DMS114 treated with DMSO at 0.1 percent for 48 hours (cell line): Measurements from ENCODE around the gene PUS1.
"Not testable (repeated sequence)": the region's sequence is repeated elsewhere in the genome, so short reads cannot be mapped to it uniquely, and the experiment has no call there.

Experiments
- DNase-seq: peaks from one replicate; lab custom pipeline; 2025; ENCODE audit not compliant: unreplicated experiment; lab: John Stamatoyannopoulos, UW

Gene PUS1

DNA sequence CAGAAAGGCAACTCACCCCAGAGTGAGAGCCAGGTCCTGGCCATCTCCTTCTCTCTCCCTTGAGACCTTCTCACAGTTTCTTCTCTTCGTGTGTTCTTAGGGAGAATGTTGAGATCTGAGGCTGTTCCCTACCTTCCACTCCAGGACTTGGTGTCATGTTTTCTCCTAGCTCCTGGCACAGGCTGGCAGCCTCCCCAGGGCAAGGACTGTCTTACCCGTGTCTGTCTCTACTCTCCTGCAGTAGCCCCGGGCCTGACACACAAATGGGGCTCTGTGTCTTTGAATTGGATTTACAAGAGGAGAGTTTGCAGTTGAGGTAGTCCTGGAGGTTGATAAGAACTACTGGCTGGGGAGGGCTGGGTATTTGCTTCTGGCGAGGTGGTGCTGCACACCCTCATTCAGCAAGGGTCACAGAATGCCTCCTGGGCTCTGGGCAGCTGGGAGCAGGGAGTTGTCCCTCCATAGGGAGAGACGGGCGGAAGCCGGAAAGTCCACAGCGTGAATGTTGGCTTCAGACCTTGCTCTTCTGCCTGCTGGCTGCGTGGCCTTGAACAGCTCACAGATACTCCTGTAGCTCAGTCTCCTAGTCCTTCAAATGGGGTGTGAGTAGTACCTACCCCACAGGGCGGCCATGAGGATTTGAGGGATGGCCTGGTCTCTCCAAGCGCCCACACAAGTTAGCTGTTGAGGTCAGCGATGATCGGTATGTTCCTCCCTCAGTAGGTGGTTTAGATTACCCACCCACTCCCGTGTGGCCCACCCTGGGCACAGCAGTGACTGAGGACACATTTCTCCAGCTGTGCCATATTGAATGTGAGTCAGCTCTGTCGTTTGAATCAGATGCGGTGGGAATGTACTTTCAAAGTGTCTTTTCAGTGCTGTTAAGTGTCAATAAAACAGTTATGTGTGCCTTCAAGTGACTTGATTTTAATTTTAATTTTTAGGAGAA, 30.8 kb downstream of the PUS1 start:
- DNase-seq, result no peak

DNA sequence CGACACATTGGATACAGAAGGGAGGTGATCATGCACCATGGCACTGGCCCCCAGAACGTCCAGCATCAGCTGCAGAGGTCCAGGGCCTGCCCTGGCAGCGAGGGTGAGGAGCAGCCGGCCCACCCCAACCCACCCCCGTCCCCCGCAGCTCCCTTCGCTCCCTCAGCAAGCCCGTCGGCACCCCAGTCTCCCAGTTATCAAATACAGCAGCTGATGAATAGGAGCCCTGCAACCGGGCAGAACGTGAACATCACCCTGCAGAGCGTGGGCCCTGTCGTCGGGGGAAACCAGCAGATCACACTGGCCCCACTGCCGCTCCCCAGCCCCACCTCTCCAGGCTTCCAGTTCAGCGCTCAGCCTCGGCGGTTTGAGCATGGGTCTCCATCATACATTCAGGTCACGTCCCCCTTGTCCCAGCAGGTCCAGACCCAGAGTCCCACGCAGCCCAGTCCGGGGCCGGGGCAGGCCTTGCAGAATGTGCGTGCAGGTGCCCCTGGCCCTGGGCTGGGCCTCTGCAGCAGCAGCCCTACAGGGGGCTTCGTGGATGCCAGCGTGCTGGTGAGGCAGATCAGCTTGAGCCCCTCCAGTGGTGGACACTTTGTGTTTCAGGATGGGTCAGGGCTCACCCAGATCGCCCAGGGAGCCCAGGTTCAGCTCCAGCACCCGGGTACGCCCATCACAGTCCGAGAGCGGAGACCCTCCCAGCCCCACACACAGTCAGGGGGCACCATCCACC, 31.7 kb downstream of the PUS1 start:
- not testable (repeated sequence) for DNase-seq

DNA sequence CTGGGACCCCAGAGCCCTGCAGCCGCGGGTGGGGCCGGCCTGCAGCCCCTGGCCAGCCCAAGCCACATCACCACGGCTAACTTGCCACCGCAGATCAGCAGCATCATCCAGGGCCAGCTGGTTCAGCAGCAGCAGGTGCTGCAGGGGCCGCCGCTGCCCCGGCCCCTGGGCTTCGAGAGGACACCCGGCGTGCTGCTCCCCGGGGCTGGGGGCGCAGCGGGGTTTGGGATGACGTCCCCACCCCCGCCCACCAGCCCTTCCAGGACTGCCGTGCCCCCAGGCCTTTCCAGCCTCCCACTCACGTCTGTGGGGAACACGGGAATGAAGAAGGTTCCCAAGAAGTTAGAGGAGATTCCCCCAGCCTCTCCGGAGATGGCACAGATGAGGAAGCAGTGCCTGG, 32.3 kb downstream of the PUS1 start:
- DNase-seq, result not testable (repeated sequence)

DNA sequence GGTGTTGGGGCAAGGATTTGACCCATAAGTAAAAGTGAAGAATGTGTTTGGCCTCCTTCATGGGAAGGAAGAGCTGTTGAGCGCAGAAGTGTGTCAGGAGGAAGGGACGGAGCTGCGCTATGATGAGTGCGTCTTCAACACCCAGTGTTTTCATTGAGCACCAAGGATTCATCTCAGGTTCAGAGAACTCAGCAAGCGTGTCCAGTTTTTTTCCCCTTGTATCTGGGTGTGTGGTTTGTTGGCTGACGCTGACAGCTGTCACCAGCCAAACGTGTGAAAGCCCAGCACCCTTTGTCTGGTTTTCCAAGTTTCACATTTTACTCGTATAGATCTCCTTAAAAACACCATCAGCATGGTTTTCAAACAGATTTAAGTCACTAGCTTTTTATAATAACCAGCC, 33.0 kb downstream of the PUS1 start:
- DNase-seq, result no peak

DNA sequence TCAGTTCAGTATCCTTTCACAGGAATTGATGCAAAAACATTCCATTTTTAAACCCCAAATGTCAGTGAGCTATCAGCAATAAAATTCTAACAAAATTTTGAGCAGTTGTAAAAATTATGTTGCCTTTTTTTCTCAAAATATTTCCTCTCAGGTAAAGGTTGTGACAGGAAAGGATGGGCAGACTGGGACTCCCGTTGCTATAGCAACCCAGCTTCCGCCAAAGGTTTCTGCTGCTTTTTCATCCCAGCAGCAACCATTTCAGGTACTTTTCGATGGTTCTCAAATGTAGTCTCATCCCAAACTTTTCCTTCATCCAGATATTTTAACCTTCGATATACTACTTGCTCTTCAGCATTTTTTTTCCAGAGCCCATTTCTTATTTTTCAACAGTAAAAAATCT, 34.3 kb downstream of the PUS1 start:
- no peak for DNase-seq

DNA sequence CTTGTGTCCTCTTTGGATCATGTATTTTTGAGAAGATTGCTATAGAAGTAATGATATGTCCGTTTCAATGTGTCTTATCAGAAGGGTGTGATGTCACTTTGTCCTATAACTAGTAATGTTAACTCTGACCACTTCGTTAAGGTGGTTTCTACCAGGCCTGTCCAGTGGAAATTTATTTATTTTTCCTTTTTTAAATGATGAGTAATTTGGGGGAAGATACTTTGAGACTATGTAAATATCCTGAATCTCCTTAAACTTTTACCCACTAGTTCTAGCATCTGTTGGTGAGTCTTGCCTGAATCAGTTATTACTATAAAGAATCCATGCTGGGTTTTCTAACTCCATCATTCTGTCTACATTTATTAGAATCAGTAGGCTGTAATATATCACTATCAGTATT, 36.0 kb downstream of the PUS1 start:
- no peak for DNase-seq

DNA sequence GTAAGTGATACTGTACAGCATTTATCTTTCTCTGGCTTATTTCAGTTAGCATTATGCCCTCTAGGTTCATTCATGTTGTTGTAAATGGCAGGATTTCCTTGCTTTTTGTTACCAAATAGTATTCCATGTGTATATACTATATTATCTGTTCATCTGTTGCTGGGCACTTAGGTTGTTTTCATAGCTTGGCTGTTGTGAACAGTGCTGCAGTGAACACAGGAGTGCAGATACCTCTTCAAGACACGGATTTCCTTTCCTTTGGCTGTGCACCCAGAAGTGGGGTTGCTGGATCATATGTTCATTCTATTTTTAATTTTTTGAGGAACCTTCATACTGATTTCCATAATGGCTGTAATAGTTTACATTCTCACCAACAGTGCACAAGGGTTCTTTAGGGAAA, 42.1 kb downstream of the PUS1 start:
- DNase-seq, result no peak

DNA sequence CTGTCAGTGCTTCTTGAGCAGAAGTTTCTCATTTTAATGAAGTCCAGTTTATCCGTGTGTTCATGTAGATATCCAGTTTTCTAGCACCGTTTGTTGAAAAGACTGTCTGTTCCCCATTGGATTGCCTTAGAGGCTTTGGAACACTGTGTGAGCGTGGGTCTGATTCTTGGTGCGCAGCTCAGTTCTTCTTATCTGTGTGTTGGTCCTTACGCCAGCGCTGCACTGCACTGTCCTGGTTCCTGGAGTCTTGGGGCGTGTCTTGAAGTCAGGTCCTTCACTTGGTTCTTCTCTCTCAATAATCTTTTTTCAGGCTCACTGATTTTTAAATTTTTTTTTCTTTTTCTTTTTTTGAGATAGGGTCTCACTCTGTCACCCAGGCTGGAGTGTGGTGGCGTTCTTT, 46.2 kb downstream of the PUS1 start:
- no peak for DNase-seq

DNA sequence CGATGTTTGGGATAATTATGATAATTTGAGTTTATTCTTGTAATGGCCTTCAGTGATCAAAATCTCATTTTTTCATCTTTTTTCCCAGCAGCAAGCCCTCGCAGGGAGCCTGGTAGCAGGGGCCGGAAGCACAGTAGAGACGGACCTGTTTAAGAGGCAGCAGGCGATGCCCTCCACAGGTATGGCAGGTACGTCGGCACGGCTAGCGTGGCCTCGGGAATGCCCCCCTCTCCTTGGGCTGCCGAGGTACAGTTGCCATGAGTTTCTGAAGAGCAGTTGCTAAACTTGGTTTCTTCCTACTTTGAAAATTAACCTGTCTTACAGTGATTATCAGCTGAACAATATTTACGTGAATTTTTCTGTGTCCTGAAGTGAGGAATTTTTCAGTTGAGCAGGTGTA, 50.5 kb downstream of the PUS1 start:
- DNase-seq, result no peak

DNA sequence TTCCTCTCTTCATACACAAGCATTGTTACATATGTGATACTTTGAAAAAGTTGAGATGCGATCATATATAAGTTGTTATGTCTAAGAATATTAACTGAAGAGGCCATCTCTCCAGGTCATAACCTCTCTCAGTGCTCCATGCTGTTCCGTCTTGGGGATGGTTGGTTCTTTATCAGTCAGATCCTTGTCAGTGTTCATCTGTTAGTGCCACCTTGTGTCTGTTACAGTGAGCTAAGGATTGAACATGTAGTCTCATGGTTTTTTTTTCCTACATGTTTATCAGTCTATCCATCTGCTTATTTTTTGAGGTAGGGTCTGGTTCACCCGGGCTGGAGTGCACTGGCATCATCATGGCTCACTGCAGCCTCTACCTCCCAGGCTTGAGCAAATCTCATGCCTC, 51.2 kb downstream of the PUS1 start:
- no peak for DNase-seq

DNA sequence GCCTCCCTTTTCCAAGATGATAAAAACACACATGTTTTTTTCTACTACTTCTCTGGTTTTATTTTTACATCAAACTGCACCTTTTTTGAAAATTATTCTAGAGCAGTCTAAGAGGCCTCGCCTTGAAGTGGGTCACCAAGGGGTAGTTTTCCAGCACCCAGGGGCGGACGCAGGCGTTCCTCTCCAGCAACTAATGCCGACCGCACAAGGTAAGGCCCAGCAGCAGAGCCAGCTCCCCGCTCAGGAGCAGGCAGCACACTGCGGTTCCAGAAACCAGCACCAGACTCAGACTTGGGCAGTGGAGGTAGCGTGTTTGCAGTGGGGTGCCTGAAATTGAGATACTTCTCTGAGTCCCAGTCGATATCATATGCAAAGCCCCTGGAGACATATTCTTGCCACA, 52.3 kb downstream of the PUS1 start:
- DNase-seq, result no peak

DNA sequence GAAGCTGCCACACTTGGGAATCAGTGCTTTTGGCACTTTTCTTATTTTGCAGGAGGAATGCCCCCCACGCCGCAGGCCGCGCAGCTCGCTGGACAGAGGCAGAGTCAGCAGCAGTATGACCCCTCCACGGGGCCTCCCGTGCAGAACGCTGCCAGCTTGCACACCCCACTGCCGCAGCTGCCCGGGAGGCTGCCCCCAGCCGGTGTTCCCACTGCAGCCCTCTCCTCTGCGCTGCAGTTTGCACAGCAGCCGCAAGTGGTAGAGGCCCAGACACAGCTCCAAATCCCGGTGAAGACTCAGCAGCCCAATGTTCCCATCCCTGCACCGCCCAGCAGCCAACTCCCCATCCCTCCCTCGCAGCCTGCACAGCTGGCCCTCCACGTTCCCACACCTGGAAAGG, 53.0 kb downstream of the PUS1 start:
- no peak for DNase-seq

DNA sequence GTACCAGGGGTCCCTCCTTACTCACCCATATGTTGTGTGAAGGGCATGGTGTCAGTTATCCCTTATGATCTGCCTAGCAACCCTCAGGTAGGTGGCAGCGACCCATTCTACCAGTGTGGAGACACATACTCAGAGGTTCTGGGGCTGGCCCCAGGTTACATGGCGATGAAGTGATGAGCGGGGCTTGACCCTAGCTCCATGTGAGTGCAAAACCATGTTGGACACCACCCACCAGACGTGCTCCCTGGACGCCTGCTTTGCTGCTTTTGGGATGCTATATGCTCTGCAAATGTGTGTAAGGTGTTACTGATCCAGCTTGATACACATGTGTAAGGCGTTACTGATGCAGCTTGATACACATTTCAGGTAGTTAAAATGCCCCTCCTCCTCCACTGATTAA, 54.0 kb downstream of the PUS1 start:
- DNase-seq, result no peak

DNA sequence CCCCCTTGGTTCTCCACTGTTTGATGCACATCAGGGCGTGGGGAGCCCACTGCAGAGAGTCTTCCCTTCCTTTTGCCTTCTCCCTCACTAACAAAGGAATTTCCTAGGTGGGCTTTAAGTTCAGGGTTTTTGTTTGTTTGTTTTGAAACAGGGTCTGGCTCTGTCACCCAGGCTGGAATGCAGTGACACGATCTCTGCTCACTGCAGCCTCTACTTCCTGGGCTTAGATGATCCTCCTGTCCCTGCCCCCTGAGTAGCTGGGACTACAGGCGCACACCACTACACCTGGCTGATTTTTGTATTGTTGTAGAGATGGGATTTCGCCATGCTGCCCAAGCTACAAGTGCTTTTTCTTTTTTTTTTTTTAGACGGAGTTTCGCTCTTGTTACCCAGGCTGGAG, 54.5 kb downstream of the PUS1 start:
- no peak for DNase-seq

DNA sequence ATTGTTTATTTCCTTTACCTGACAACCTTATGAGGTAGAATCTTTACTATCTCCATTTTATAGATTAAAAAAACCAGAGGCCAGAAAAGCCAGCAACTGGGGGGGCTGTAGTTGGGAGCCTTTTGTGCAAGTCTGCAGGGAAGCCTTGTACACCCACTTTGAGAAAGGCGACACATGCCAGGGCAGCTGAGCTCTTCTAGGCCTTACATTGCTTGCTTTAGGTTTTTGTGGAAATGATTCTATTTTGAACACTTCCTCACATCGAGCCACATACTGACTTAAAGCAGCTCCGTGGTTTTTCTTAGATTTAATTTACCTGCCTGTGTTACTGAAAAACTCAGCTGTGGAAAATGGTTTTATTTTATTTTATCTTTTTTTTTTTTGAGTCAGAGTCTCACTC, 55.3 kb downstream of the PUS1 start:
- no peak for DNase-seq

DNA sequence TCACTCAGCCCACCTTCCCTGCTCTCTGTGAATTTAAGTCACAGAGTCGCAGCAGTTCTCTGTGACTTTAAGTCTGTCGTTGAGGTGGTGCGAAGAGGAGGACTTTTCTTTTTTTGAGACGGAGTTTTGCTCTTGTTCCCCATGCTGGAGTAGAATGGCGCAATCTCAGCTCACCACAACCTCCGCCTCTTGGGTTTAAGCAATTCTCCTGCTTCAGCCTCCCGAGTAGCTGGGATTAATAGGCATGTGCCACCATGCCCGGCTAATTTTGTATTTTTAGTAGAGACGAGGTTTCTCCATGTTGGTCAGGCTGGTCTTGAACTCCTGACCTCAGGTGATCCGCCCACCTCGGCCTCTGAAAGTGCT, 56.4 kb downstream of the PUS1 start:
- not testable (repeated sequence) for DNase-seq

DNA sequence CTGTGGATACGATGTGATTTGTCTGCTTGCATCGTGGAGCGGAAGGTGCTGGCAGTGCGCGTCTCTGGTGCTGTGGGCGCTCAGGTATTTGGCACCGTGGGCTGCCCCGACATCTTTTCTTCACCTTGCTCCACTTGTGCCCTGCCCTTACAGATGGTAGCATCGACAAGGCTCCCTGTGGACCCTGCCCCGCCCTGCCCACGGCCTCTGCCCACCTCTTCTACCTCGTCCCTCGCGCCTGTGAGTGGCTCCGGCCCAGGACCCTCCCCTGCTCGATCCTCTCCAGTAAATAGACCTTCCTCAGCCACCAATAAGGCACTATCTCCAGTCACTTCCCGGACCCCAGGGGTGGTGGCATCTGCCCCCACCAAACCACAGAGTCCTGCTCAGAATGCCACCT, 57.3 kb downstream of the PUS1 start:
- DNase-seq, result no peak

DNA sequence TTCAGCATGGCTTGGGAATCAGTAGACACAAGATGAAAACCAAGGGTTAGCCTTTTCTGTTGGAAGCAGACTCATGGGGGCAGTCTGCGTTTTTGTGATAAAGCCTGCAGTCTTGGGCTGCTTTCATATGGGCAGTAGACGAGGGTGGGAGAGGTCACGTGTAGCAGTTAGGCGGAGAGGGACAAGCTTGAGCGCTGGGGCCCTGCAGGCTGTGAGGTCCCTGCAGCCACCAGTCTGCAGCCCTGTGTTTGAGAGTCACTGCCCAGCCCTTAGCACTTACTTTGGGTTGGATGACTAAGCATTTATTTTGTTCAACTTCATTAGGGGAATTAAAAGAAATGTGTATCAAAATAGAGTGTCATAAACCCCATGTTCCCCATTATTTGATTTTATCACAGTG, 57.8 kb downstream of the PUS1 start:
- no peak for DNase-seq

DNA sequence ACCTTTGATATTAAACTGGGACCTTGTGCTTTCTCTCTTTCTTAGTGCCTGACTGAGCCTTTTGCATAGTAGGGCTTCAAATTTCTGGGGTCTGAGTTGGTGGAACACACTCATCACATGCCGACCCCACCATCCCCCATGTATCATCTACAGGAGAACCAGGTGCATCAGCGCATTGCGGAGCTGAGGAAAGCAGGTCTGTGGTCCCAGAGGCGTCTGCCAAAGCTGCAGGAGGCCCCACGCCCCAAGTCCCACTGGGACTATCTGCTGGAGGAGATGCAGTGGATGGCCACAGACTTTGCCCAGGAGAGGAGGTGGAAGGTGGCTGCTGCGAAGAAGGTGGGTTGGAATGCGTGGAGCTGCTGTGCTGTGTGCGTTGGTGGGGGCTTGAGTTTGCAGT, 58.5 kb downstream of the PUS1 start:
- no peak for DNase-seq

DNA sequence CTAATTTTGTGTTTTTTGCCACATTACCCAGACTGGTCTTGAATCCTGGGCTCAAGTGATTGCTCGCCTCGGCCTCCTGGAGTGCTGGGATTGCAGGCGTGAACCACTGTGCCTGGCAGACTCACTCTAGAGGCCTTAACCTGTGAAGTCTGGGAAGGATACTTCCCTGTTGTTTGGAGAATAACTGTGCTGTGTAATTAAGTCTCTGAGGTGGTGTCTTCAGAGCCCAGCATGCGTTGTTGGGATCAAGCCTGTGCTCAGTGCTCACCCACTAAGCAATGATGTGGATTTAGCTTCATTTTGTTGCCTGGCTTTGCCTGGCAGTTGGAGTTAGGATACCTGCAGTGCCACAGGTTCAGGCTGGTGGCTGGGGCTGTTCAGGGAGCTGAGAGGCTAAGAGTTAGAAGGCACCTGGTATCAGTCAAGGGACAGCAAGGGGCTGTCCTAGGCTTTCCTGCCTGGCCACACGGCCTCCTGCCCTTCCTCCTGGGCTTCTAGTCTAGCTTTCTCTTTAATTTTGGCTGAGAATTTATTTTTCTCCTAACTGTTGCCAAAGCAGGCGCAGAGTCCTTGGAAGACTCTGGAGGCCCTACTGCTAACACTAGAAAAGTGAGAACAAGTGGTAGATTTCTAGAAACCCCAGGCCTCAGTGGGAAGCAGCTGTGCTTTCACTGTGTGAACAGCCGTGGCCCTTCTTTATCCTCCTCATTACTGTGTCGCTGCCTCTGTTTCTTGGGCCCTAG, 59.1 kb downstream of the PUS1 start:
- no peak for DNase-seq

DNA sequence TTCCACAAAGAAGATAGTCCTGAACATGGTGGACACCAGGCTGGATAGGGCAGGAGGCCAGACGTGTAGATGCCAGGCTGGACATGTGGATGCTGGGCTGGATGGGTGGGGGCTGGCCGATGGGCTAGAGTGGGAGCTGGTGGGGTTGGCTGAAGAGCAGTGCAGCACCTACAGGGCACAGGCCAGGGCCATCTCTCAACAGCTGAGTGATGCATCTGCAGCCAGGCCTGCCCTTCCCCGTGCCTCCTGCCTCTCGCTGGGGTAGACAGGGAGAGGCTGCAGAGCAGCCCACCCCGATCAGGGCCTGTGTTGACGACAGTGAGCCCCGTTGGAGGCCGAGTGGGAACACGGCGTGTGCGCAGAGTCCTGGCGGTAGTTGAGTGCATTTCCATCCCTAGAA, 59.9 kb downstream of the PUS1 start:
- no peak for DNase-seq
